HEK293 (cell line): ENCODE measurements around the gene RCL1.

Experiments
- KLF8 ChIP-seq: fragments of 450-650 bp; formaldehyde crosslinking; IDR thresholded peaks from 2 replicates; pipeline ENCODE4 v1.5.1; 2016; ENCODE audit warnings: missing biosample characterization, missing genetic modification characterization
- YY1 ChIP-seq: fragments of 450-650 bp; formaldehyde crosslinking; IDR thresholded peaks from 2 replicates; pipeline ENCODE4 v1.5.1; 2018; ENCODE audit warnings: missing biosample characterization, missing genetic modification characterization
- ZNF274 ChIP-seq, 2 experiments: fragments of 200-500 bp in 1 of 2; fragments of 450-650 bp in 1 of 2; sonication (Bioruptor generic) in 1 of 2; formaldehyde crosslinking in 1 of 2; IDR thresholded peaks; 2 replicates each; pipeline versions ENCODE4 v1.5.1 to v1.6.1; 2014 to 2016; ENCODE audit warnings: borderline replicate concordance in 1 of 2, inconsistent platforms in 1 of 2, low read length in 1 of 2, missing biosample characterization in 1 of 2, missing genetic modification characterization in 1 of 2
- ZNF362 ChIP-seq: fragments of 450-650 bp; formaldehyde crosslinking; IDR thresholded peaks from 2 replicates; pipeline ENCODE4 v1.5.1; 2016; ENCODE audit warnings: missing biosample characterization, missing genetic modification characterization
- TF ChIP-seq, protein P1 (sequence below): fragments of 450-650 bp; formaldehyde crosslinking; IDR thresholded peaks from 2 replicates; pipeline ENCODE4 v1.5.1; 2016; ENCODE audit warnings: missing biosample characterization, missing genetic modification characterization
- TF ChIP-seq, protein P2 (sequence below): fragments of 450-650 bp; formaldehyde crosslinking; IDR thresholded peaks from 2 replicates; pipeline ENCODE4 v1.5.1; 2016; ENCODE audit warnings: missing biosample characterization, missing genetic modification characterization

GRCh38 chr9:4814913-4815312 lies 22.2 kb downstream of the RCL1 start:
- TF ChIP-seq, protein P1, sequence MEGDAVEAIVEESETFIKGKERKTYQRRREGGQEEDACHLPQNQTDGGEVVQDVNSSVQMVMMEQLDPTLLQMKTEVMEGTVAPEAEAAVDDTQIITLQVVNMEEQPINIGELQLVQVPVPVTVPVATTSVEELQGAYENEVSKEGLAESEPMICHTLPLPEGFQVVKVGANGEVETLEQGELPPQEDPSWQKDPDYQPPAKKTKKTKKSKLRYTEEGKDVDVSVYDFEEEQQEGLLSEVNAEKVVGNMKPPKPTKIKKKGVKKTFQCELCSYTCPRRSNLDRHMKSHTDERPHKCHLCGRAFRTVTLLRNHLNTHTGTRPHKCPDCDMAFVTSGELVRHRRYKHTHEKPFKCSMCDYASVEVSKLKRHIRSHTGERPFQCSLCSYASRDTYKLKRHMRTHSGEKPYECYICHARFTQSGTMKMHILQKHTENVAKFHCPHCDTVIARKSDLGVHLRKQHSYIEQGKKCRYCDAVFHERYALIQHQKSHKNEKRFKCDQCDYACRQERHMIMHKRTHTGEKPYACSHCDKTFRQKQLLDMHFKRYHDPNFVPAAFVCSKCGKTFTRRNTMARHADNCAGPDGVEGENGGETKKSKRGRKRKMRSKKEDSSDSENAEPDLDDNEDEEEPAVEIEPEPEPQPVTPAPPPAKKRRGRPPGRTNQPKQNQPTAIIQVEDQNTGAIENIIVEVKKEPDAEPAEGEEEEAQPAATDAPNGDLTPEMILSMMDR, result no peak
- no peak for TF ChIP-seq ZNF274 (IDR thresholded peaks at IDR 0.05; ENCODE audit: low read length)
- no peak for TF ChIP-seq ZNF274 (tag by site-specific recombination; IDR thresholded peaks at IDR 0.05; ENCODE audit: borderline replicate concordance)
- TF ChIP-seq, protein P2, sequence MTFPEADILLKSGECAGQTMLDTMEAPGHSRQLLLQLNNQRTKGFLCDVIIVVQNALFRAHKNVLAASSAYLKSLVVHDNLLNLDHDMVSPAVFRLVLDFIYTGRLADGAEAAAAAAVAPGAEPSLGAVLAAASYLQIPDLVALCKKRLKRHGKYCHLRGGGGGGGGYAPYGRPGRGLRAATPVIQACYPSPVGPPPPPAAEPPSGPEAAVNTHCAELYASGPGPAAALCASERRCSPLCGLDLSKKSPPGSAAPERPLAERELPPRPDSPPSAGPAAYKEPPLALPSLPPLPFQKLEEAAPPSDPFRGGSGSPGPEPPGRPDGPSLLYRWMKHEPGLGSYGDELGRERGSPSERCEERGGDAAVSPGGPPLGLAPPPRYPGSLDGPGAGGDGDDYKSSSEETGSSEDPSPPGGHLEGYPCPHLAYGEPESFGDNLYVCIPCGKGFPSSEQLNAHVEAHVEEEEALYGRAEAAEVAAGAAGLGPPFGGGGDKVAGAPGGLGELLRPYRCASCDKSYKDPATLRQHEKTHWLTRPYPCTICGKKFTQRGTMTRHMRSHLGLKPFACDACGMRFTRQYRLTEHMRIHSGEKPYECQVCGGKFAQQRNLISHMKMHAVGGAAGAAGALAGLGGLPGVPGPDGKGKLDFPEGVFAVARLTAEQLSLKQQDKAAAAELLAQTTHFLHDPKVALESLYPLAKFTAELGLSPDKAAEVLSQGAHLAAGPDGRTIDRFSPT (tag by site-specific recombination), result no peak
- no peak for TF ChIP-seq ZNF362 (tag by site-specific recombination)
- TF ChIP-seq KLF8 (tag by site-specific recombination), result no peak
- no peak for TF ChIP-seq YY1
